Right lobe of liver (tissue), 6 donors: ENCODE data around the gene CES2. TPM values are rescaled to one million over a fixed set of nuclear protein-coding genes. Genes with fewer than 3 reads are reported as not detected.

Source experiments
- ATAC-seq, 4 donors: fragments of 200-7000 bp; cut with Tn5 transposase; one replicate each; pipeline ENCODE4 v1.9.1; 2020; ENCODE audit warnings: mild to moderate bottlenecking in 4 of 4, moderate library complexity in 4 of 4
- DNase-seq, 3 donors: peaks; one replicate each; pipeline ENCODE4 v3.0.0-alpha.2; 2020
- H3K27ac ChIP-seq, 3 donors: fragments of 200-600 bp; one replicate each; pipeline ENCODE4 v1.8.0; 2022
- H3K27me3 ChIP-seq, 2 donors: fragments of 200-600 bp; one replicate each; pipeline ENCODE4 v1.8.0; 2022
- H3K36me3 ChIP-seq, 4 donors: fragments of 200-600 bp; sonication (generic) in 1 of 4; one replicate each; pipeline versions ENCODE4 v1.5.1 to v1.8.0; 2017 to 2022; ENCODE audit warnings: control low read depth in 1 of 4
- H3K4me1 ChIP-seq, 4 donors: fragments of 200-600 bp; sonication (generic) in 1 of 4; one replicate each; pipeline versions ENCODE4 v1.5.1 to v1.8.0; 2017 to 2022; ENCODE audit warnings: control low read depth in 1 of 4
- H3K4me3 ChIP-seq, 3 donors: fragments of 200-600 bp; one replicate each; pipeline ENCODE4 v1.8.0; 2022
- H3K9me3 ChIP-seq, 4 donors: fragments of 200-600 bp; sonication (generic) in 1 of 4; one replicate each; pipeline versions ENCODE4 v1.5.1 to v1.8.0; 2017 to 2022; ENCODE audit warnings: control low read depth in 1 of 4
- POLR2A ChIP-seq: fragments of 450-650 bp; IDR thresholded peaks from one replicate; pipeline ENCODE4 v1.6.1; 2017; ENCODE audit warnings: antibody characterized with exemption, mild to moderate bottlenecking
- WGBS: methylation state at CpG from one replicate; pipeline ENCODE4 v1.1.6; 2018; ENCODE audit warnings: low coverage, low lambda C conversion rate; ENCODE audit not compliant: insufficient coverage; ENCODE audit errors: missing lambda C conversion rate; 5-methylcytosine and 5-hydroxymethylcytosine counted together
- intact Hi-C, 2 donors: fragments of 100-400 bp; cut with DNase I; formaldehyde crosslinking; loops; one replicate each; pipeline versions ENCODE4 v1.11.2 to v1.14.1; 2022
- total RNA-seq, 6 experiments: library from RNA; depleted of rRNA in 2 of 6; stranded (reverse); fragments of >200 nt in 2 of 6; fragmentation: NEBNext Ultra II Directional in 3 of 6; extraction: Animal tissue kit (Norgen Biotek cat#: 25700) in 3 of 6; gene quantifications; one replicate each; pipeline versions ENCODE4 v1.1.0 to v1.2.4, GENCODE V29; 2016 to 2023
- TF ChIP-seq, protein P1 (sequence below), 4 donors: fragments of 200-600 bp in 3 of 4; fragments of 450-650 bp in 1 of 4; IDR thresholded peaks; one replicate each; pipeline versions ENCODE4 v1.5.1 to v1.8.0; 2016 to 2022; ENCODE audit warnings: antibody characterized with exemption in 4 of 4, mild to moderate bottlenecking in 2 of 4
- donor health status: DM: no; HTN: yes; CAD: no.
- donor health status: DM: no; HTN: no; CAD: no.
- donor health status: DM: no; HTN: no; CAD: no.
- donor health status: DM: no; HTN: yes; CAD: no.
- donor health status: DM: no; HTN: yes; CAD: no.

Gene CES2
- total RNA-seq, 6 experiments from 2014 or later = 226 to 357 (median 263) TPM

- peaks cover 0 to 8% (median 1%) of the 10 kb centered on the region in 4 donors for H3K4me1 ChIP-seq
- no peaks in the 10 kb centered on the region for H3K27me3 ChIP-seq
- no peaks in the 10 kb centered on the region for H3K36me3 ChIP-seq
- intact Hi-C loops = no loop called here
- no peak for TF ChIP-seq POLR2A
- TF ChIP-seq, protein P1, sequence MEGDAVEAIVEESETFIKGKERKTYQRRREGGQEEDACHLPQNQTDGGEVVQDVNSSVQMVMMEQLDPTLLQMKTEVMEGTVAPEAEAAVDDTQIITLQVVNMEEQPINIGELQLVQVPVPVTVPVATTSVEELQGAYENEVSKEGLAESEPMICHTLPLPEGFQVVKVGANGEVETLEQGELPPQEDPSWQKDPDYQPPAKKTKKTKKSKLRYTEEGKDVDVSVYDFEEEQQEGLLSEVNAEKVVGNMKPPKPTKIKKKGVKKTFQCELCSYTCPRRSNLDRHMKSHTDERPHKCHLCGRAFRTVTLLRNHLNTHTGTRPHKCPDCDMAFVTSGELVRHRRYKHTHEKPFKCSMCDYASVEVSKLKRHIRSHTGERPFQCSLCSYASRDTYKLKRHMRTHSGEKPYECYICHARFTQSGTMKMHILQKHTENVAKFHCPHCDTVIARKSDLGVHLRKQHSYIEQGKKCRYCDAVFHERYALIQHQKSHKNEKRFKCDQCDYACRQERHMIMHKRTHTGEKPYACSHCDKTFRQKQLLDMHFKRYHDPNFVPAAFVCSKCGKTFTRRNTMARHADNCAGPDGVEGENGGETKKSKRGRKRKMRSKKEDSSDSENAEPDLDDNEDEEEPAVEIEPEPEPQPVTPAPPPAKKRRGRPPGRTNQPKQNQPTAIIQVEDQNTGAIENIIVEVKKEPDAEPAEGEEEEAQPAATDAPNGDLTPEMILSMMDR (IDR thresholded peaks at IDR 0.05) = no peak
- H3K27ac ChIP-seq = no peak within 1 kb of the TSS
- peak in 3 of 4 donors; percentile 3 to 17 (median 4) for ATAC-seq
- H3K9me3 ChIP-seq = no peaks in the 10 kb centered on the region
- WGBS = 23% methylated on average over 9 of the region's 42 CpGs
- peak within 1 kb of the TSS in 2 of 3 donors; percentile 29 to 32 for H3K4me3 ChIP-seq
- no peak for DNase-seq
These were observed 9.9 kb upstream of the CES2 start, which contains the start of gene RRAD for GRCh38 chr16:66925322-66925840. RRAD (minus strand) TSS chr16:66925535; CDS start chr16:66925179, 356 bp downstream.

- no peak for TF ChIP-seq POLR2A
- TF ChIP-seq, protein P1 (IDR thresholded peaks at IDR 0.05) = no peak
- Histone ChIP-seq H3K27ac (no peak overlapping the region), H3K4me1 (peaks cover 0 to 12% (median 2%) of the 10 kb centered on the region in 4 donors), H3K4me3 (no peak overlapping the region), H3K36me3 (no peaks in the 10 kb centered on the region), H3K27me3 (no peaks in the 10 kb centered on the region), H3K9me3 (no peaks in the 10 kb centered on the region)
- intact Hi-C loops = no loop called here
- no peak for DNase-seq
- peak in 2 of 4 donors; percentile 10 to 41 for ATAC-seq
- WGBS = 14% methylated on average over 1 of the region's 5 CpGs
These were observed 9.0 kb upstream of the CES2 start for GRCh38 chr16:66926171-66926947.

- no CpG with 5 or more reads among the region's 3 CpGs for WGBS
- TF ChIP-seq, protein P1 (IDR thresholded peaks at IDR 0.05) = no peak
- no peak for TF ChIP-seq POLR2A
- peaks cover 0 to 12% (median 2%) of the 10 kb centered on the region in 4 donors for H3K4me1 ChIP-seq
- no peaks in the 10 kb centered on the region for H3K36me3 ChIP-seq
- intact Hi-C loops = no loop called here
- DNase-seq = no peak
- no peaks in the 10 kb centered on the region for H3K27me3 ChIP-seq
- H3K9me3 ChIP-seq = no peaks in the 10 kb centered on the region
- no peak overlapping the region for H3K27ac ChIP-seq
- no peak overlapping the region for H3K4me3 ChIP-seq
- no peak for ATAC-seq
These were observed 8.3 kb upstream of the CES2 start for GRCh38 chr16:66926961-66927436.

GRCh38 chr16:66927918-66928649 lies 7.2 kb upstream of the CES2 start:
- H3K27ac ChIP-seq = no peak overlapping the region
- WGBS = 57% methylated on average over 1 of the region's 8 CpGs

More at GRCh38 chr16:66927918-66928649, 7.2 kb upstream of the CES2 start:
- no peaks in the 10 kb centered on the region for H3K36me3 ChIP-seq
- ATAC-seq = peak in 1 of 4 donors; percentile 35
- intact Hi-C loops = no loop called here
- peak in 1 of 3 donors; percentile 60 for DNase-seq
- peaks cover 0 to 12% (median 5%) of the 10 kb centered on the region in 4 donors for H3K4me1 ChIP-seq
- H3K27me3 ChIP-seq = no peaks in the 10 kb centered on the region
- H3K4me3 ChIP-seq = no peak overlapping the region
- no peaks in the 10 kb centered on the region for H3K9me3 ChIP-seq
- TF ChIP-seq, protein P1 (IDR thresholded peaks at IDR 0.05) = no peak
- TF ChIP-seq POLR2A = no peak
